ENCODE data around the gene EIF4A2. TPM values are rescaled to one million over a fixed set of nuclear protein-coding genes. Genes with fewer than 3 reads are reported as not detected.
"Not testable (repeated sequence)": the region's sequence is repeated elsewhere in the genome, so short reads cannot be mapped to it uniquely, and the experiment has no call there.

Gene EIF4A2
- total RNA-seq, 4 donors from 2014 or later = 356 to 655 (median 412) TPM

GRCh38 chr3:186818516-186818915 is 35.1 kb downstream of the EIF4A2 start:
- intact Hi-C loops (cut with DNase I) = no loop called here
- 92 to 97% methylated on average over 5 of the region's 5 CpGs for WGBS, 2 donors
- no peak overlapping the region for H3K27ac ChIP-seq
- H3K9me3 ChIP-seq = no peaks in the 10 kb centered on the region
- DNase-seq = no peak
- no peak overlapping the region for H3K4me3 ChIP-seq (replicated peaks in 1 of 3)
- no peaks in the 10 kb centered on the region for H3K27me3 ChIP-seq
- H3K4me1 ChIP-seq = no peaks in the 10 kb centered on the region
- no peak for TF ChIP-seq POLR2A (IDR thresholded peaks at IDR 0.05)
- no peak for TF ChIP-seq CTCF (IDR thresholded peaks at IDR 0.05)
- no peaks in the 10 kb centered on the region for H3K36me3 ChIP-seq

- Histone ChIP-seq H3K4me1 (no peaks in the 10 kb centered on the region), H3K27ac (no peak overlapping the region), H3K4me3 (replicated peaks in 1 of 3) (no peak overlapping the region), H3K9me3 (no peaks in the 10 kb centered on the region), H3K27me3 (no peaks in the 10 kb centered on the region), H3K36me3 (no peaks in the 10 kb centered on the region)
- DNase-seq = no peak
- 83 to 96% methylated on average over 1 of the region's 1 CpG for WGBS, 2 donors
- intact Hi-C loops (cut with DNase I) = no loop called here
- TF ChIP-seq CTCF (IDR thresholded peaks at IDR 0.05) = no peak
- TF ChIP-seq POLR2A (IDR thresholded peaks at IDR 0.05) = no peak
These were observed 35.6 kb downstream of the EIF4A2 start for GRCh38 chr3:186818956-186819355.

- H3K4me3 ChIP-seq (replicated peaks in 1 of 3) = no peak overlapping the region
- H3K4me1 ChIP-seq = peaks cover 0 to 14% of the 10 kb centered on the region in 2 donors
- H3K36me3 ChIP-seq = no peaks in the 10 kb centered on the region
- no peaks in the 10 kb centered on the region for H3K9me3 ChIP-seq
- no peak for DNase-seq
- intact Hi-C loops (cut with DNase I) = loop anchor here (5.0 kb wide), 1 partner anchor 204 kb away; no protein-coding TSS in a partner anchor
- TF ChIP-seq POLR2A (IDR thresholded peaks at IDR 0.05) (no peak), CTCF (IDR thresholded peaks at IDR 0.05) (peak; percentile 29 to 72 (median 60))
- WGBS, 2 donors = 44 to 50% methylated on average over 11 of the region's 11 CpGs
- peaks cover 19% of the 10 kb centered on the region for H3K27me3 ChIP-seq
- H3K27ac ChIP-seq = no peak overlapping the region
These were observed 38.3 kb downstream of the EIF4A2 start for GRCh38 chr3:186821429-186822387.

GRCh38 chr3:186822388-186822759 is 39.0 kb downstream of the EIF4A2 start:
- intact Hi-C loops (cut with DNase I) = loop anchor here (5.0 kb wide), 1 partner anchor 205 kb away; no protein-coding TSS in a partner anchor
- not testable (repeated sequence) for DNase-seq; H3K9me3 ChIP-seq; H3K27ac ChIP-seq; H3K36me3 ChIP-seq; H3K4me3 ChIP-seq (replicated peaks in 1 of 3)
- Histone ChIP-seq H3K27me3 (peaks cover 19% of the 10 kb centered on the region), H3K4me1 (peaks cover 0 to 15% of the 10 kb centered on the region in 2 donors)
- 67 to 80% methylated on average over 1 of the region's 1 CpG for WGBS, 2 donors

GRCh38 chr3:186823386-186823785 is 40.0 kb downstream of the EIF4A2 start:
- H3K36me3 ChIP-seq = no peaks in the 10 kb centered on the region
- H3K27me3 ChIP-seq = peaks cover 21% of the 10 kb centered on the region
- no peak overlapping the region for H3K4me3 ChIP-seq (replicated peaks in 1 of 3)
- 84 to 86% methylated on average over 2 of the region's 2 CpGs for WGBS, 2 donors
- intact Hi-C loops (cut with DNase I) = loop anchor here (5.0 kb wide), 1 partner anchor 206 kb away; no protein-coding TSS in a partner anchor
- H3K9me3 ChIP-seq = no peaks in the 10 kb centered on the region
- H3K27ac ChIP-seq = no peak overlapping the region
- H3K4me1 ChIP-seq = peaks cover 0 to 18% of the 10 kb centered on the region in 2 donors
- TF ChIP-seq CTCF (IDR thresholded peaks at IDR 0.05) (no peak), POLR2A (IDR thresholded peaks at IDR 0.05) (no peak)
- DNase-seq = no peak
